HepG2 (cell line): Measurements from ENCODE around the gene MFAP2. TPM values are rescaled to one million over a fixed set of nuclear protein-coding genes. Genes with fewer than 3 reads are reported as not detected.

Experiments used
- ADNP ChIP-seq: sonication (generic); formaldehyde crosslinking; IDR thresholded peaks from 2 replicates; pipeline ENCODE4 v1.4.0; 2020; ENCODE audit warnings: missing genetic modification reagents
- ARHGAP35 ChIP-seq: sonication (generic); formaldehyde crosslinking; IDR thresholded peaks from 2 replicates; pipeline ENCODE4 v1.9.0; 2022; ENCODE audit warnings: mild to moderate bottlenecking, inconsistent platforms, moderate library complexity, missing genetic modification reagents, borderline replicate concordance
- CBFB ChIP-seq: sonication (generic); formaldehyde crosslinking; IDR thresholded peaks from 2 replicates; pipeline ENCODE4 v1.4.0; 2020; ENCODE audit warnings: missing genetic modification reagents
- ELF3 ChIP-seq: IDR thresholded peaks from 2 replicates; pipeline ENCODE4 v1.6.1; 2016; ENCODE audit warnings: missing genetic modification reagents, missing compliant biosample characterization
- ERF ChIP-seq: IDR thresholded peaks from 2 replicates; pipeline ENCODE4 v1.6.1; 2018; ENCODE audit warnings: missing biosample characterization, missing genetic modification reagents
- NR2F2 ChIP-seq: IDR thresholded peaks from 2 replicates; pipeline ENCODE4 v1.6.1; 2012; ENCODE audit warnings: low read depth, inconsistent platforms, borderline replicate concordance
- POLR2G ChIP-seq: fragments of 200-400 bp; formaldehyde crosslinking; IDR thresholded peaks from 2 replicates; pipeline ENCODE4 v1.6.1; 2018; ENCODE audit warnings: mild to moderate bottlenecking, low read depth, low read length, moderate library complexity
- RBAK ChIP-seq: sonication (generic); formaldehyde crosslinking; IDR thresholded peaks from 2 replicates; pipeline ENCODE4 v1.5.1; 2020; ENCODE audit warnings: mild to moderate bottlenecking, missing genetic modification reagents
- RFX5 ChIP-seq: IDR thresholded peaks from 2 replicates; pipeline ENCODE4 v1.6.1; 2011; ENCODE audit warnings: low read depth, low read length, improper control_type of control experiment
- RFXANK ChIP-seq: IDR thresholded peaks from 2 replicates; pipeline ENCODE4 v1.6.1; 2016
- ZBTB38 ChIP-seq: sonication (generic); formaldehyde crosslinking; IDR thresholded peaks from 2 replicates; pipeline ENCODE4 v1.5.1; 2020; ENCODE audit warnings: mild to moderate bottlenecking, missing genetic modification reagents
- ZBTB8A ChIP-seq: sonication (generic); formaldehyde crosslinking; IDR thresholded peaks from 2 replicates; pipeline ENCODE4 v1.4.0; 2020; ENCODE audit warnings: mild to moderate bottlenecking, low read depth, missing genetic modification reagents, borderline replicate concordance
- ZC3H13 ChIP-seq: sonication (generic); formaldehyde crosslinking; IDR thresholded peaks from 2 replicates; pipeline ENCODE4 v1.8.1; 2023; ENCODE audit warnings: mild to moderate bottlenecking, missing genetic modification reagents, moderate library complexity
- ZFYVE20 ChIP-seq: sonication (generic); formaldehyde crosslinking; IDR thresholded peaks from 2 replicates; pipeline ENCODE4 v1.8.0; 2023; ENCODE audit warnings: low read depth, mild to moderate bottlenecking, moderate library complexity, missing genetic modification reagents, borderline replicate concordance
- ZNF225 ChIP-seq: sonication (generic); formaldehyde crosslinking; IDR thresholded peaks from 2 replicates; pipeline ENCODE4 v1.4.0; 2020; ENCODE audit warnings: mild to moderate bottlenecking, missing genetic modification reagents
- ZNF558 ChIP-seq: sonication (generic); formaldehyde crosslinking; IDR thresholded peaks from 2 replicates; pipeline ENCODE4 v1.9.0; 2022; ENCODE audit warnings: mild to moderate bottlenecking, missing genetic modification reagents, borderline replicate concordance
- ZNF772 ChIP-seq: sonication (generic); formaldehyde crosslinking; IDR thresholded peaks from 2 replicates; pipeline ENCODE4 v1.5.0; 2020; ENCODE audit warnings: mild to moderate bottlenecking, missing genetic modification reagents
- polyA plus RNA-seq, 8 experiments: library from polyadenylated mRNA; depleted of rRNA in 3 of 8; stranded (reverse) in 7 of 8; unstranded in 1 of 8; fragments of >200 nt; fragmentation: Illumina TruSeq in 4 of 8; extraction: Trizol in 4 of 8; gene quantifications; 2 replicates each; pipeline versions ENCODE4 v1.2.1 to v1.2.3, GENCODE V29; 2011 to 2016; ENCODE audit warnings: low read depth in 4 of 8, missing spikeins in 1 of 8, mixed read lengths in 1 of 8; ENCODE audit not compliant: insufficient read depth in 1 of 8
- total RNA-seq, 5 experiments: library from RNA; depleted of rRNA; stranded (reverse); fragments of >200 nt; fragmentation: Illumina TruSeq; extraction: Trizol; gene quantifications; 2 replicates each; pipeline ENCODE4 v1.2.3, GENCODE V29; 2016; ENCODE audit warnings: low read depth in 1 of 5
- TF ChIP-seq, protein P1 (sequence below): sonication (generic); formaldehyde crosslinking; IDR thresholded peaks from 2 replicates; pipeline ENCODE4 v1.8.0; 2022; ENCODE audit warnings: missing genetic modification reagents, mild to moderate bottlenecking, moderate library complexity, borderline replicate concordance
- TF ChIP-seq, protein P2 (sequence below): IDR thresholded peaks from 2 replicates; pipeline ENCODE4 v1.6.1; 2016; ENCODE audit warnings: missing biosample characterization, missing genetic modification reagents, low read depth
- TF ChIP-seq, protein P3 (sequence below): sonication (generic); formaldehyde crosslinking; IDR thresholded peaks from 2 replicates; pipeline ENCODE4 v1.4.0; 2020; ENCODE audit warnings: missing genetic modification reagents, mild to moderate bottlenecking, borderline replicate concordance
- TF ChIP-seq, protein P4 (sequence below): sonication (generic); formaldehyde crosslinking; IDR thresholded peaks from 2 replicates; pipeline ENCODE4 v1.4.0; 2020; ENCODE audit warnings: missing genetic modification reagents

Gene MFAP2
- total and polyA plus RNA-seq, 2 of the 13 experiments (the other 11 are each of a cell fraction or from before 2014, with no cell fraction given) = 1.1 to 1.4 TPM

DNA sequence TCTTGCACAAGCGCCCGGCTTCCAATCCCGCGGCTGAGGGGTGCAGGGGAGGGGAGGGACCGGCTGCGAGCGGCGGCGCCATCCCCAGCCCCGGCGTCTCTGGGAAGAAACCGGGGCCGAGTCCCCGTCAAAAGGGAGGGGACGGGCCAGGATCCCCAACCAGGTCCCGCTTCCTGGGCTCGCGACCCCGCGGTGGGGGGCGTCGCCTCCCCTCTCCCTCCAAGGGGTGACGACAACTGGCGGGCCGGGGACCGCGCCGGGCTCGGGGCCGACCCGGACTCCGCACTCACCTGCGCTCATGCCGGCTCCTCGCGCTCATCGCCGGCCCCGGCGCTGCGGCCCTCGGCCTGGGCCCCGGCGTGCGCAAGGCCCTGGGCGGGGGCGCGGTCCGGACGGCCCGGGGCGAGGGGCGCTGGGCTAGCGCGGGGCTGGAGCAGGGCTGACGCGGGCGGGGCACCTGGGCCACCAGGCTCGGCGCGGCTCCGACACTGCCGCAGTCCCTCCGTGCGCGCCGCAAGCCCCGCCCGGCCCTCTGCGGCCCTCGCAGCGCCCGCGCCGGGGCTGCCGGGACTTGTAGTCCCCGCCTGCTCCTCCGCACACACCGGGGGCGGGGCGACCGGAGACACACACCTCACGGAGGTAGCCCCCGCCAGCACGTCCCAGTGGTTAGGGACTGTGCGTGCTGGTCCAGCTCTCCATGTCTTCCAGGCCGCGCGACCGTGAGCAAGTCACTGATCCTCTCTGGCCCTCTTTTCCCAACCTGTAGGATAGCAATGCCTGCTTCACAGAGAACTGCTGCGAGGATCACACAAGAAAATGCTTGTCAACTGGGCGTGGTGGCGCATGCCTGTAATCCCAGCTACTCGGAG lies 31.3 kb upstream of the MFAP2 start, which contains the start of gene ATP13A2 (continued):
- TF ChIP-seq, protein P1, sequence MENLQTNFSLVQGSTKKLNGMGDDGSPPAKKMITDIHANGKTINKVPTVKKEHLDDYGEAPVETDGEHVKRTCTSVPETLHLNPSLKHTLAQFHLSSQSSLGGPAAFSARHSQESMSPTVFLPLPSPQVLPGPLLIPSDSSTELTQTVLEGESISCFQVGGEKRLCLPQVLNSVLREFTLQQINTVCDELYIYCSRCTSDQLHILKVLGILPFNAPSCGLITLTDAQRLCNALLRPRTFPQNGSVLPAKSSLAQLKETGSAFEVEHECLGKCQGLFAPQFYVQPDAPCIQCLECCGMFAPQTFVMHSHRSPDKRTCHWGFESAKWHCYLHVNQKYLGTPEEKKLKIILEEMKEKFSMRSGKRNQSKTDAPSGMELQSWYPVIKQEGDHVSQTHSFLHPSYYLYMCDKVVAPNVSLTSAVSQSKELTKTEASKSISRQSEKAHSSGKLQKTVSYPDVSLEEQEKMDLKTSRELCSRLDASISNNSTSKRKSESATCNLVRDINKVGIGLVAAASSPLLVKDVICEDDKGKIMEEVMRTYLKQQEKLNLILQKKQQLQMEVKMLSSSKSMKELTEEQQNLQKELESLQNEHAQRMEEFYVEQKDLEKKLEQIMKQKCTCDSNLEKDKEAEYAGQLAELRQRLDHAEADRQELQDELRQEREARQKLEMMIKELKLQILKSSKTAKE (CRISPR knock-in tag) = no peak
- no peak for TF ChIP-seq ZNF558 (CRISPR knock-in tag)
- no peak for TF ChIP-seq RFX5
- peak; percentile 53; the same call in 1 of the 2 replicates for TF ChIP-seq ZBTB38 (CRISPR knock-in tag)
- no peak for TF ChIP-seq ZC3H13 (CRISPR knock-in tag)
- no peak for TF ChIP-seq ZNF225
- no peak for TF ChIP-seq RBAK (CRISPR knock-in tag)
- TF ChIP-seq NR2F2 = no peak
- TF ChIP-seq ADNP (CRISPR knock-in tag) = no peak
- TF ChIP-seq ELF3 (CRISPR knock-in tag) = peak; percentile 31; the same call in 1 of the 2 replicates
- no peak for TF ChIP-seq ZBTB8A (CRISPR knock-in tag)
- TF ChIP-seq, protein P2, sequence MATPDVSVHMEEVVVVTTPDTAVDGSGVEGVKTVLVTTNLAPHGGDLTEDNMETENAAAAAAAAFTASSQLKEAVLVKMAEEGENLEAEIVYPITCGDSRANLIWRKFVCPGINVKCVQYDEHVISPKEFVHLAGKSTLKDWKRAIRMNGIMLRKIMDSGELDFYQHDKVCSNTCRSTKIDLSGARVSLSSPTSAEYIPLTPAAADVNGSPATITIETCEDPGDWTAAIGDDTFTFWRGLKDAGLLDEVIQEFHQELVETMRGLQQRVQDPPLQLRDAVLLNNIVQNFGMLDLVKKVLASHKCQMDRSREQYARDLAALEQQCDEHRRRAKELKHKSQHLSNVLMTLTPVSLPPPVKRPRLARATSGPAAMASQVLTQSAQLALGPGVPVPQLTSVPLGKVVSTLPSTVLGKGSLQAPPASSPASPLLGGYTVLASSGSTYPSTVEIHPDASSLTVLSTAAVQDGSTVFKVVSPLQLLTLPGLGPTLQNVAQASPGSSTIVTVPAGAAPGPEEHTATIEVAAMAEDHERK (CRISPR knock-in tag) = peak; percentile 88
- no peak for TF ChIP-seq RFXANK
- TF ChIP-seq ARHGAP35 (CRISPR knock-in tag) = no peak
- TF ChIP-seq ERF = peak; percentile 17; the same call in 1 of the 2 replicates
- TF ChIP-seq, protein P3, sequence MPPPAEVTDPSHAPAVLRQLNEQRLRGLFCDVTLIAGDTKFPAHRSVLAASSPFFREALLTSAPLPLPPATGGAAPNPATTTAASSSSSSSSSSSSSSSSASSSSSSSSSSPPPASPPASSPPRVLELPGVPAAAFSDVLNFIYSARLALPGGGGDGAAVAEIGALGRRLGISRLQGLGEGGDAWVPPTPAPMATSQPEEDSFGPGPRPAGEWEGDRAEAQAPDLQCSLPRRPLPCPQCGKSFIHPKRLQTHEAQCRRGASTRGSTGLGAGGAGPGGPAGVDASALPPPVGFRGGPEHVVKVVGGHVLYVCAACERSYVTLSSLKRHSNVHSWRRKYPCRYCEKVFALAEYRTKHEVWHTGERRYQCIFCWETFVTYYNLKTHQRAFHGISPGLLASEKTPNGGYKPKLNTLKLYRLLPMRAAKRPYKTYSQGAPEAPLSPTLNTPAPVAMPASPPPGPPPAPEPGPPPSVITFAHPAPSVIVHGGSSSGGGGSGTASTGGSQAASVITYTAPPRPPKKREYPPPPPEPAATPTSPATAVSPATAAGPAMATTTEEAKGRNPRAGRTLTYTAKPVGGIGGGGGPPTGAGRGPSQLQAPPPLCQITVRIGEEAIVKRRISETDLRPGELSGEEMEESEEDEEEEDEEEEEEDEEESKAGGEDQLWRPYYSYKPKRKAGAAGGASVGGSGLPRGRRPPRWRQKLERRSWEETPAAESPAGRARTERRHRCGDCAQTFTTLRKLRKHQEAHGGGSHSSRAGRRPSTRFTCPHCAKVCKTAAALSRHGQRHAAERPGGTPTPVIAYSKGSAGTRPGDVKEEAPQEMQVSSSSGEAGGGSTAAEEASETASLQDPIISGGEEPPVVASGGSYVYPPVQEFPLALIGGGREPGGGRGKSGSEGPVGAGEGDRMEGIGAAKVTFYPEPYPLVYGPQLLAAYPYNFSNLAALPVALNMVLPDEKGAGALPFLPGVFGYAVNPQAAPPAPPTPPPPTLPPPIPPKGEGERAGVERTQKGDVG (CRISPR knock-in tag) = no peak
- TF ChIP-seq, protein P4, sequence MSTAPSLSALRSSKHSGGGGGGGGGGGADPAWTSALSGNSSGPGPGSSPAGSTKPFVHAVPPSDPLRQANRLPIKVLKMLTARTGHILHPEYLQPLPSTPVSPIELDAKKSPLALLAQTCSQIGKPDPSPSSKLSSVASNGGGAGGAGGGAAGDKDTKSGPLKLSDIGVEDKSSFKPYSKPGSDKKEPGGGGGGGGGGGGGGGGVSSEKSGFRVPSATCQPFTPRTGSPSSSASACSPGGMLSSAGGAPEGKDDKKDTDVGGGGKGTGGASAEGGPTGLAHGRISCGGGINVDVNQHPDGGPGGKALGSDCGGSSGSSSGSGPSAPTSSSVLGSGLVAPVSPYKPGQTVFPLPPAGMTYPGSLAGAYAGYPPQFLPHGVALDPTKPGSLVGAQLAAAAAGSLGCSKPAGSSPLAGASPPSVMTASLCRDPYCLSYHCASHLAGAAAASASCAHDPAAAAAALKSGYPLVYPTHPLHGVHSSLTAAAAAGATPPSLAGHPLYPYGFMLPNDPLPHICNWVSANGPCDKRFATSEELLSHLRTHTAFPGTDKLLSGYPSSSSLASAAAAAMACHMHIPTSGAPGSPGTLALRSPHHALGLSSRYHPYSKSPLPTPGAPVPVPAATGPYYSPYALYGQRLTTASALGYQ (CRISPR knock-in tag) = no peak
- TF ChIP-seq ZFYVE20 = no peak
- TF ChIP-seq CBFB = 0 out of 2 replicates have a peak, but pooled peaks have one; percentile 30
- TF ChIP-seq ZNF772 (CRISPR knock-in tag) = no peak
- 0 out of 2 replicates have a peak, but pooled peaks have one; percentile 23 for TF ChIP-seq POLR2G
